Endothelial cell of umbilical vein (primary cell): Measurements from ENCODE around the gene SESN1. TPM values are rescaled to one million over a fixed set of nuclear protein-coding genes. Genes with fewer than 3 reads are reported as not detected.

Experiments used
- BruUV-seq: library from RNA; stranded (reverse); fragments of 400-500 nt; replicated peaks from 2 replicates; lab custom pipeline; 2021; lab: Mats Ljungman, UMichigan
- CTCF ChIA-PET: fragments of 300-600, 350-600 bp; sonication (Branson Sonifier 250); formaldehyde crosslinking; loops from one replicate; lab custom pipeline; 2021; ENCODE audit warnings: antibody characterized with exemption, inconsistent platforms; lab: Charles Lee
- POLR2A ChIA-PET: fragments of 300-600, 350-600 bp; sonication (Branson Sonifier 250); formaldehyde crosslinking; loops from one replicate; lab custom pipeline; 2021; ENCODE audit warnings: antibody characterized with exemption, inconsistent platforms; lab: Charles Lee
- DNase-seq: peaks from one replicate; pipeline ENCODE4 v3.0.0-alpha.2; 2011; ENCODE audit warnings: low read depth, low spot score
- FAIRE-seq: peaks from 2 replicates; lab custom pipeline; 2011; peaks lifted over from hg19 to GRCh38; lab: Jason Lieb, UNC
- H2AFZ ChIP-seq: 2 replicates; pipeline ENCODE4 v1.6.0; 2012; ENCODE audit warnings: low read depth, low read length, control low read depth, inconsistent platforms
- H3K27ac ChIP-seq: 2 replicates; pipeline ENCODE4 v1.5.1; 2011; ENCODE audit warnings: low read depth, mild to moderate bottlenecking, control low read depth, low read length, moderate library complexity; ENCODE audit not compliant: insufficient read depth
- H3K27me3 ChIP-seq, 2 experiments: 2 replicates each; pipeline versions ENCODE4 v1.6.0 to v1.6.1; 2011; ENCODE audit warnings: low read length in 2 of 2, mixed read lengths in 1 of 2; ENCODE audit not compliant: control insufficient read depth in 2 of 2, insufficient read depth in 2 of 2
- H3K36me3 ChIP-seq, 2 experiments: 2 replicates in 1 of 2; 3 replicates in 1 of 2; pipeline ENCODE4 v1.5.1; 2011; ENCODE audit warnings: low read length in 2 of 2, mild to moderate bottlenecking in 1 of 2, moderate library complexity in 1 of 2; ENCODE audit not compliant: control insufficient read depth in 2 of 2, insufficient read depth in 2 of 2; ENCODE audit errors: extremely low read depth in 1 of 2
- H3K4me1 ChIP-seq: 3 replicates; pipeline ENCODE4 v1.5.1; 2011; ENCODE audit warnings: mild to moderate bottlenecking, low read length; ENCODE audit not compliant: control insufficient read depth, insufficient read depth; ENCODE audit errors: extremely low read depth
- H3K4me2 ChIP-seq: 2 replicates; pipeline ENCODE4 v1.6.1; 2011; ENCODE audit warnings: low read length, control low read depth, mixed read lengths; ENCODE audit not compliant: insufficient read depth
- H3K4me3 ChIP-seq, 3 experiments: fragments of 200-600 bp in 1 of 3; sonication (generic), shearing (Covaris generic) in 1 of 3; replicated peaks in 1 of 3; 2 replicates each; pipeline ENCODE4 v1.5.1; 2011 to 2016; ENCODE audit warnings: control low read depth in 3 of 3, low read length in 3 of 3, mild to moderate bottlenecking in 2 of 3, inconsistent platforms in 1 of 3, low read depth in 1 of 3, moderate library complexity in 1 of 3; ENCODE audit not compliant: insufficient read depth in 1 of 3
- H3K79me2 ChIP-seq: 2 replicates; pipeline ENCODE4 v1.6.0; 2012; ENCODE audit warnings: low read length, inconsistent platforms; ENCODE audit not compliant: control insufficient read depth, insufficient read depth
- H3K9ac ChIP-seq: replicated peaks from 2 replicates; pipeline ENCODE3; 2011; ENCODE audit warnings: low read length, control low read depth; ENCODE audit not compliant: insufficient read depth; ENCODE audit errors: extremely low read depth
- H3K9me1 ChIP-seq: replicated peaks from 3 replicates; pipeline ENCODE4 v1.6.0; 2011; ENCODE audit warnings: mild to moderate bottlenecking, low read length; ENCODE audit not compliant: control insufficient read depth, insufficient read depth; ENCODE audit errors: extremely low read depth
- H3K9me3 ChIP-seq: replicated peaks from 2 replicates; pipeline ENCODE4 v1.5.1; 2012; ENCODE audit warnings: low read length, inconsistent platforms; ENCODE audit not compliant: control insufficient read depth, insufficient read depth
- H4K20me1 ChIP-seq: replicated peaks from 2 replicates; pipeline ENCODE3; 2011; ENCODE audit warnings: mild to moderate bottlenecking, low read length; ENCODE audit not compliant: control insufficient read depth, insufficient read depth; ENCODE audit errors: extremely low read depth
- EZH2 ChIP-seq: IDR thresholded peaks from 2 replicates; pipeline ENCODE4 v1.6.1; 2012; ENCODE audit warnings: borderline replicate concordance, low read depth, mild to moderate bottlenecking, moderate library complexity, low read length, inconsistent platforms; ENCODE audit not compliant: severe bottlenecking
- GATA2 ChIP-seq: IDR thresholded peaks from 2 replicates; pipeline ENCODE4 v1.7.0; 2011; ENCODE audit warnings: low read depth, mild to moderate bottlenecking, moderate library complexity, mixed read lengths, low read length; ENCODE audit not compliant: insufficient read length, insufficient read depth
- POLR2AphosphoS5 ChIP-seq: IDR thresholded peaks from 2 replicates; pipeline ENCODE4 v1.6.1; 2012; ENCODE audit warnings: low read depth, mild to moderate bottlenecking, control low read depth, low read length, moderate library complexity; ENCODE audit not compliant: insufficient read depth
- dilution Hi-C: fragments of 300-500 bp; cut with MboI; formaldehyde crosslinking; loops from one replicate; pipeline ENCODE4 v1.15.0; 2019; ENCODE audit warnings: low sequenced_read_pairs; ENCODE audit not compliant: extremely low pct_ligation_motif_present
- intact Hi-C: fragments of 100-400 bp; cut with micrococcal nuclease; formaldehyde crosslinking; loops from one replicate; pipeline ENCODE4 v1.10.0; 2022
- polyA plus RNA-seq, 4 experiments: library from polyadenylated mRNA; depleted of rRNA in 3 of 4; stranded (reverse) in 3 of 4; unstranded in 1 of 4; fragments of >200 nt; gene quantifications; 2 replicates each; pipeline versions ENCODE4 v1.2.1 to v1.2.3, GENCODE V29; 2011 to 2012; ENCODE audit warnings: missing spikeins in 1 of 4
- total RNA-seq: library from RNA; stranded (reverse); gene quantifications from 2 replicates; pipeline ENCODE4 v1.2.3, GENCODE V29; 2021
- TF ChIP-seq, protein P1 (sequence below): IDR thresholded peaks from 2 replicates; pipeline ENCODE4 v1.6.1; 2011; ENCODE audit not compliant: insufficient read depth, insufficient read length

The SESN1 gene
- total and polyA plus RNA-seq, 2 donors (not counting 3 experiments of a cell fraction or from before 2014, with no cell fraction given) = 7.1 to 15.6 TPM

GRCh38 chr6:108996208-108996607 is 98.4 kb downstream of the SESN1 start:
- FAIRE-seq (no peak), DNase-seq (no peak)
- Histone ChIP-seq H3K79me2 (no peaks in the 10 kb centered on the region), H3K27ac (no peak overlapping the region), H3K9me1 (no peaks in the 10 kb centered on the region), H3K4me1 (no peaks in the 10 kb centered on the region), H3K9me3 (no peaks in the 10 kb centered on the region), H4K20me1 (peaks cover 1% of the 10 kb centered on the region), H3K4me3 (no peak overlapping the region), H2AFZ (no peak overlapping the region), H3K36me3 (peaks cover under 1 to 3% of the 10 kb centered on the region in 2 experiments), H3K27me3 (no peaks in the 10 kb centered on the region), H3K4me2 (no peak overlapping the region), H3K9ac (no peak overlapping the region)
- intact Hi-C loops (no loop called here), dilution Hi-C loops (no loop called here)
- POLR2A ChIA-PET = no interaction called here
- BruUV-seq = no TSS peak
- CTCF ChIA-PET = no interaction called here
- TF ChIP-seq, protein P1, sequence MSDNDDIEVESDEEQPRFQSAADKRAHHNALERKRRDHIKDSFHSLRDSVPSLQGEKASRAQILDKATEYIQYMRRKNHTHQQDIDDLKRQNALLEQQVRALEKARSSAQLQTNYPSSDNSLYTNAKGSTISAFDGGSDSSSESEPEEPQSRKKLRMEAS = no peak
- TF ChIP-seq GATA2 (no peak), POLR2AphosphoS5 (no peak)

- H3K4me1 ChIP-seq = no peaks in the 10 kb centered on the region
- no peak overlapping the region for H3K9ac ChIP-seq
- H3K27ac ChIP-seq = no peak overlapping the region
- no peak overlapping the region for H2AFZ ChIP-seq
- FAIRE-seq = no peak
- peaks cover 0 to 3% of the 10 kb centered on the region in 2 experiments for H3K36me3 ChIP-seq
- H3K4me2 ChIP-seq = no peak overlapping the region
- DNase-seq = no peak
- H3K9me1 ChIP-seq = no peaks in the 10 kb centered on the region
- no peaks in the 10 kb centered on the region for H4K20me1 ChIP-seq
- H3K27me3 ChIP-seq = no peaks in the 10 kb centered on the region
- H3K9me3 ChIP-seq = no peaks in the 10 kb centered on the region
- no peaks in the 10 kb centered on the region for H3K79me2 ChIP-seq
- dilution Hi-C loops = no loop called here
- TF ChIP-seq GATA2 (no peak), EZH2 (no peak)
- CTCF ChIA-PET = interaction anchor here (0.7 kb wide), 1 partner anchor 9 kb away, joined by 3 read pairs; no protein-coding TSS in a partner anchor
- no TSS peak for BruUV-seq
- POLR2A ChIA-PET = no interaction called here
- H3K4me3 ChIP-seq = no peak overlapping the region
- intact Hi-C loops = no loop called here
Observed at GRCh38 chr6:108995296-108995695, 99.3 kb downstream of the SESN1 start.
